HepG2 (cell line): ENCODE data around the gene SLC2A4. TPM values are rescaled to one million over a fixed set of nuclear protein-coding genes. Genes with fewer than 3 reads are reported as not detected.

Source experiments
- CAMTA2 ChIP-seq: sonication (generic); formaldehyde crosslinking; IDR thresholded peaks from 2 replicates; pipeline ENCODE4 v1.4.0; 2020; ENCODE audit warnings: mild to moderate bottlenecking, missing genetic modification reagents, borderline replicate concordance
- GMEB2 ChIP-seq: IDR thresholded peaks from 2 replicates; pipeline ENCODE4 v1.6.1; 2016; ENCODE audit warnings: missing biosample characterization, missing genetic modification reagents, low read depth
- HOXA3 ChIP-seq: sonication (generic); formaldehyde crosslinking; IDR thresholded peaks from 2 replicates; pipeline ENCODE4 v1.5.0; 2020; ENCODE audit warnings: missing genetic modification reagents
- KLF12 ChIP-seq: sonication (generic); formaldehyde crosslinking; IDR thresholded peaks from 2 replicates; pipeline ENCODE4 v1.4.0; 2020; ENCODE audit warnings: missing genetic modification reagents, borderline replicate concordance
- PTBP1 ChIP-seq: fragments of 200-400 bp; formaldehyde crosslinking; IDR thresholded peaks from 2 replicates; pipeline ENCODE4 v1.6.1; 2018; ENCODE audit warnings: low read length, low read depth; ENCODE audit not compliant: poor library complexity, severe bottlenecking
- ZFP37 ChIP-seq: sonication (generic); formaldehyde crosslinking; IDR thresholded peaks from 2 replicates; pipeline ENCODE4 v1.4.0; 2020; ENCODE audit warnings: missing genetic modification reagents, borderline replicate concordance
- ZNF616 ChIP-seq: sonication (generic); formaldehyde crosslinking; IDR thresholded peaks from 2 replicates; pipeline ENCODE4 v1.5.0; 2020; ENCODE audit warnings: low read depth, mild to moderate bottlenecking, missing genetic modification reagents
- polyA plus RNA-seq, 8 experiments: library from polyadenylated mRNA; depleted of rRNA in 3 of 8; stranded (reverse) in 7 of 8; unstranded in 1 of 8; fragments of >200 nt; fragmentation: Illumina TruSeq in 4 of 8; extraction: Trizol in 4 of 8; gene quantifications; 2 replicates each; pipeline versions ENCODE4 v1.2.1 to v1.2.3, GENCODE V29; 2011 to 2016; ENCODE audit warnings: low read depth in 4 of 8, missing spikeins in 1 of 8, mixed read lengths in 1 of 8; ENCODE audit not compliant: insufficient read depth in 1 of 8
- total RNA-seq, 5 experiments: library from RNA; depleted of rRNA; stranded (reverse); fragments of >200 nt; fragmentation: Illumina TruSeq; extraction: Trizol; gene quantifications; 2 replicates each; pipeline ENCODE4 v1.2.3, GENCODE V29; 2016; ENCODE audit warnings: low read depth in 1 of 5
- TF ChIP-seq, protein P1 (sequence below), 2 experiments: sonication (generic) in 1 of 2; formaldehyde crosslinking in 1 of 2; IDR thresholded peaks; 2 replicates each; pipeline versions ENCODE4 v1.6.1 to v1.9.0; 2014 to 2022; ENCODE audit warnings: antibody characterized with exemption in 1 of 2, borderline replicate concordance in 1 of 2, inconsistent platforms in 1 of 2, low read depth in 1 of 2, missing genetic modification reagents in 1 of 2
- TF ChIP-seq, protein P2 (sequence below): sonication (generic); formaldehyde crosslinking; IDR thresholded peaks from 2 replicates; pipeline ENCODE4 v1.4.0; 2020; ENCODE audit warnings: mild to moderate bottlenecking, missing genetic modification reagents
- TF ChIP-seq, protein P3 (sequence below): sonication (generic); formaldehyde crosslinking; IDR thresholded peaks from 2 replicates; pipeline ENCODE4 v1.9.0; 2021; ENCODE audit warnings: missing genetic modification reagents, mild to moderate bottlenecking, borderline replicate concordance

Gene SLC2A4
- total and polyA plus RNA-seq, 2 of the 13 experiments (the other 11 are each of a cell fraction or from before 2014, with no cell fraction given) = 4.9 to 5.8 TPM

- TF ChIP-seq GMEB2 (CRISPR knock-in tag) = peak; percentile 50; the same call in 1 of the 2 replicates
- TF ChIP-seq HOXA3 = peak; percentile 86
- TF ChIP-seq, protein P1, sequence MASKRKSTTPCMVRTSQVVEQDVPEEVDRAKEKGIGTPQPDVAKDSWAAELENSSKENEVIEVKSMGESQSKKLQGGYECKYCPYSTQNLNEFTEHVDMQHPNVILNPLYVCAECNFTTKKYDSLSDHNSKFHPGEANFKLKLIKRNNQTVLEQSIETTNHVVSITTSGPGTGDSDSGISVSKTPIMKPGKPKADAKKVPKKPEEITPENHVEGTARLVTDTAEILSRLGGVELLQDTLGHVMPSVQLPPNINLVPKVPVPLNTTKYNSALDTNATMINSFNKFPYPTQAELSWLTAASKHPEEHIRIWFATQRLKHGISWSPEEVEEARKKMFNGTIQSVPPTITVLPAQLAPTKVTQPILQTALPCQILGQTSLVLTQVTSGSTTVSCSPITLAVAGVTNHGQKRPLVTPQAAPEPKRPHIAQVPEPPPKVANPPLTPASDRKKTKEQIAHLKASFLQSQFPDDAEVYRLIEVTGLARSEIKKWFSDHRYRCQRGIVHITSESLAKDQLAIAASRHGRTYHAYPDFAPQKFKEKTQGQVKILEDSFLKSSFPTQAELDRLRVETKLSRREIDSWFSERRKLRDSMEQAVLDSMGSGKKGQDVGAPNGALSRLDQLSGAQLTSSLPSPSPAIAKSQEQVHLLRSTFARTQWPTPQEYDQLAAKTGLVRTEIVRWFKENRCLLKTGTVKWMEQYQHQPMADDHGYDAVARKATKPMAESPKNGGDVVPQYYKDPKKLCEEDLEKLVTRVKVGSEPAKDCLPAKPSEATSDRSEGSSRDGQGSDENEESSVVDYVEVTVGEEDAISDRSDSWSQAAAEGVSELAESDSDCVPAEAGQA (IDR thresholded peaks at IDR 0.05; ENCODE audit: low read depth) = peak; percentile 68
- TF ChIP-seq, protein P1 (CRISPR knock-in tag; IDR thresholded peaks at IDR 0.05; ENCODE audit: borderline replicate concordance) = 0 out of 2 replicates have a peak, but pooled peaks have one; percentile 84
- 0 out of 2 replicates have a peak, but pooled peaks have one; percentile 46 for TF ChIP-seq ZNF616 (CRISPR knock-in tag)
- peak; percentile 86 for TF ChIP-seq KLF12 (CRISPR knock-in tag)
- no peak for TF ChIP-seq PTBP1
- TF ChIP-seq, protein P2, sequence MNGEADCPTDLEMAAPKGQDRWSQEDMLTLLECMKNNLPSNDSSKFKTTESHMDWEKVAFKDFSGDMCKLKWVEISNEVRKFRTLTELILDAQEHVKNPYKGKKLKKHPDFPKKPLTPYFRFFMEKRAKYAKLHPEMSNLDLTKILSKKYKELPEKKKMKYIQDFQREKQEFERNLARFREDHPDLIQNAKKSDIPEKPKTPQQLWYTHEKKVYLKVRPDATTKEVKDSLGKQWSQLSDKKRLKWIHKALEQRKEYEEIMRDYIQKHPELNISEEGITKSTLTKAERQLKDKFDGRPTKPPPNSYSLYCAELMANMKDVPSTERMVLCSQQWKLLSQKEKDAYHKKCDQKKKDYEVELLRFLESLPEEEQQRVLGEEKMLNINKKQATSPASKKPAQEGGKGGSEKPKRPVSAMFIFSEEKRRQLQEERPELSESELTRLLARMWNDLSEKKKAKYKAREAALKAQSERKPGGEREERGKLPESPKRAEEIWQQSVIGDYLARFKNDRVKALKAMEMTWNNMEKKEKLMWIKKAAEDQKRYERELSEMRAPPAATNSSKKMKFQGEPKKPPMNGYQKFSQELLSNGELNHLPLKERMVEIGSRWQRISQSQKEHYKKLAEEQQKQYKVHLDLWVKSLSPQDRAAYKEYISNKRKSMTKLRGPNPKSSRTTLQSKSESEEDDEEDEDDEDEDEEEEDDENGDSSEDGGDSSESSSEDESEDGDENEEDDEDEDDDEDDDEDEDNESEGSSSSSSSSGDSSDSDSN (CRISPR knock-in tag) = peak; percentile 20; the same call in 1 of the 2 replicates
- peak; percentile 93; the same call in 1 of the 2 replicates for TF ChIP-seq ZFP37 (CRISPR knock-in tag)
- TF ChIP-seq CAMTA2 = no peak
- TF ChIP-seq, protein P3, sequence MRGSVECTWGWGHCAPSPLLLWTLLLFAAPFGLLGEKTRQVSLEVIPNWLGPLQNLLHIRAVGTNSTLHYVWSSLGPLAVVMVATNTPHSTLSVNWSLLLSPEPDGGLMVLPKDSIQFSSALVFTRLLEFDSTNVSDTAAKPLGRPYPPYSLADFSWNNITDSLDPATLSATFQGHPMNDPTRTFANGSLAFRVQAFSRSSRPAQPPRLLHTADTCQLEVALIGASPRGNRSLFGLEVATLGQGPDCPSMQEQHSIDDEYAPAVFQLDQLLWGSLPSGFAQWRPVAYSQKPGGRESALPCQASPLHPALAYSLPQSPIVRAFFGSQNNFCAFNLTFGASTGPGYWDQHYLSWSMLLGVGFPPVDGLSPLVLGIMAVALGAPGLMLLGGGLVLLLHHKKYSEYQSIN (CRISPR knock-in tag) = no peak
Measured at GRCh38 chr17:7234083-7234951, 47.2 kb upstream of the SLC2A4 start, which contains the start of gene DVL2 (continued).
